ENCODE results near the gene UBA6. TPM values are rescaled to one million over a fixed set of nuclear protein-coding genes. Genes with fewer than 3 reads are reported as not detected.

Gene UBA6
- total and polyA plus RNA-seq, 9 of the 15 experiments (the other 6 are each of a cell fraction or from before 2014, with no cell fraction given): 22.9 to 139 (median 94.6) TPM

DNA sequence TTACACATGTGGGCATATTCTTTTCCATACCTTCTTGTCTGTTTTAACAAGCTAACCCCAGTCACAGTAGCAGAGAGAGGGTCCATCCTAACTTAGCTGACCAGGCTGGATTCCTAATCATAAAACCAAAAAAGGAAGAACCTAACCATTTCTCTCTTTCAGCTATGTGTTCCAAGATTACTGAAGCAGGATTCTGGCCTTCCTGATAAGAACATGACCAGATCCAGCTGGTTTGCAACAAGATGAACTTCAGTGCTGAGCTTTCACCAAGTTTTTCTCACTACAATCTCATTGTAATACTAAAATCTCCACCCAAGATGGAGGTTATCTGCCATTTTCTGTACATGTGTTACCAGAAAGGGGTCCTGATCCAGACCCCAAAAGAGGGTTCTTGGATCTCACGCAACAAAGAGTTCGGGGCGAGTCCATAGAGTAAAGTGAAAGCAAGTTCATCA is 20.4 kb upstream of the UBA6 start (continued):
- TF ChIP-seq, protein P1, sequence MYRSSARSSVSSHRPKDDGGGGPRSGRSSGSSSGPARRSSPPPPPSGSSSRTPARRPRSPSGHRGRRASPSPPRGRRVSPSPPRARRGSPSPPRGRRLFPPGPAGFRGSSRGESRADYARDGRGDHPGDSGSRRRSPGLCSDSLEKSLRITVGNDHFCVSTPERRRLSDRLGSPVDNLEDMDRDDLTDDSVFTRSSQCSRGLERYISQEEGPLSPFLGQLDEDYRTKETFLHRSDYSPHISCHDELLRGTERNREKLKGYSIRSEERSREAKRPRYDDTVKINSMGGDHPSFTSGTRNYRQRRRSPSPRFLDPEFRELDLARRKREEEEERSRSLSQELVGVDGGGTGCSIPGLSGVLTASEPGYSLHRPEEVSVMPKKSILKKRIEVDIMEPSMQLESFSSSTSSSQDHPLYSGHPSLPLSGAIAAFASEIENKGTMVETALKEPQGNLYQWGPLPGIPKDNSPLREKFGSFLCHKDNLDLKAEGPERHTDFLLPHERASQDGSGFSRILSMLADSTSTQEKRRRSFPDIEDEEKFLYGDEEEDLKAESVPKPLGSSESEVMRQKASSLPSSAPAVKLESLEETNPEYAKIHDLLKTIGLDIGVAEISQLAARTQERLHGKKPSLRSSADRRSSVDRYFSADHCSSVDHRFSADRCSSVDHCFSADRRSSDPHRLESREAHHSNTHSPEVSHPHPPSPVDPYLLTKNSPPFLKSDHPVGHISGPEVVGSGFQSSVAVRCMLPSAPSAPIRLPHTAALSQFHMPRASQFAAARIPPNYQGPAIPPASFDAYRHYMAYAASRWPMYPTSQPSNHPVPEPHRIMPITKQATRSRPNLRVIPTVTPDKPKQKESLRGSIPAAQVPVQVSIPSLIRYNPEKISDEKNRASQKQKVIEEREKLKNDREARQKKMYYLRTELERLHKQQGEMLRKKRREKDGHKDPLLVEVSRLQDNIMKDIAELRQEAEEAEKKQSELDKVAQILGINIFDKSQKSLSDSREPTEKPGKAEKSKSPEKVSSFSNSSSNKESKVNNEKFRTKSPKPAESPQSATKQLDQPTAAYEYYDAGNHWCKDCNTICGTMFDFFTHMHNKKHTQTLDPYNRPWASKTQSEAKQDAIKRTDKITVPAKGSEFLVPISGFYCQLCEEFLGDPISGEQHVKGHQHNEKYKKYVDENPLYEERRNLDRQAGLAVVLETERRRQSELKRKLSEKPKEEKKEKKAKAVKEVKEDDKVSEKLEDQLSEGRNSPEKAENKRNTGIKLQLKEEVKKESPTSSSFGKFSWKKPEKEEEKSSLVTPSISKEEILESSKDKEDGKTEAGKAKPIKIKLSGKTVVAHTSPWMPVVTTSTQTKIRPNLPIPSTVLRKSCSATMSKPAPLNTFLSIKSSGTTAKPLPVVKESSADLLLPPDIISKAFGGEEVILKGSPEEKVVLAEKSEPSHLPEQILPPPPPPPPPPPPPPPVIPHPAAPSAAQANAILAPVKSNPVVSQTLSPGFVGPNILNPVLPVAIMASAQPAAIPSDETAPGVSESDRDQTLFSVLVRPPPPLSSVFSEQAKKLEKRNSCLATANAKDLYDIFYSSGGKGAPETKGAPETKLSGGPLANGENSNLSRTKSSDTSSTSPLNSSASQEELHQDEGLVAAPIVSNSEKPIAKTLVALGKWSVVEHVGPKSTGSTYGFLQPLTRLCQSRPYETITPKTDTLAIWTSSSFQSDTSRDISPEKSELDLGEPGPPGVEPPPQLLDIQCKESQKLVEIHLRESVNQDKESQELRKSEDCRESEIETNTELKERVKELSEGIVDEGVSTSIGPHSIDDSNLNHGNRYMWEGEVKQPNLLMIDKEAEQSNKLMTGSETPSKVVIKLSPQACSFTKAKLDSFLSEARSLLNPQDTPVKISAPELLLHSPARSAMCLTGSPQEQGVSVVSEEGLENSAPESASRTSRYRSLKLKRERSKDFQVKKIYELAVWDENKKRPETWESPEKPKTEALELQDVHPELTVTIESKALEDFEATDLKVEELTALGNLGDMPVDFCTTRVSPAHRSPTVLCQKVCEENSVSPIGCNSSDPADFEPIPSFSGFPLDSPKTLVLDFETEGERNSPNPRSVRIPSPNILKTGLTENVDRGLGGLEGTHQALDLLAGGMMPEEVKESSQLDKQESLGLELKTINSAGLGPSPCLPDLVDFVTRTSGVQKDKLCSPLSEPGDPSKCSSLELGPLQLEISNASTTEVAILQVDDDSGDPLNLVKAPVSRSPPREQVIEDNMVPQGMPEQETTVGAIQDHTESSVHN (IDR thresholded peaks at IDR 0.05; ENCODE audit: borderline replicate concordance in 1 of 2, low read depth in 1 of 2): no peak
- TF ChIP-seq, protein P2, sequence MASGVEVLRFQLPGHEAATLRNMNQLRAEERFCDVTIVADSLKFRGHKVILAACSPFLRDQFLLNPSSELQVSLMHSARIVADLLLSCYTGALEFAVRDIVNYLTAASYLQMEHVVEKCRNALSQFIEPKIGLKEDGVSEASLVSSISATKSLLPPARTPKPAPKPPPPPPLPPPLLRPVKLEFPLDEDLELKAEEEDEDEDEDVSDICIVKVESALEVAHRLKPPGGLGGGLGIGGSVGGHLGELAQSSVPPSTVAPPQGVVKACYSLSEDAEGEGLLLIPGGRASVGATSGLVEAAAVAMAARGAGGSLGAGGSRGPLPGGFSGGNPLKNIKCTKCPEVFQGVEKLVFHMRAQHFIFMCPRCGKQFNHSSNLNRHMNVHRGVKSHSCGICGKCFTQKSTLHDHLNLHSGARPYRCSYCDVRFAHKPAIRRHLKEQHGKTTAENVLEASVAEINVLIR (CRISPR knock-in tag; IDR thresholded peaks at IDR 0.05): no peak
- TF ChIP-seq PTBP1 (IDR thresholded peaks at IDR 0.05; ENCODE audit: low read depth, low read length) (no peak), GATA2 (CRISPR knock-in tag; IDR thresholded peaks at IDR 0.05) (peak; percentile 68), BCL6 (CRISPR knock-in tag; IDR thresholded peaks at IDR 0.05) (no peak), KAT8 (IDR thresholded peaks at IDR 0.05; ENCODE audit: low read depth) (peak; percentile 66; the same call in 1 of the 2 replicates), L3MBTL2 (IDR thresholded peaks at IDR 0.05) (no peak), POLR2G (IDR thresholded peaks at IDR 0.05; ENCODE audit: low read depth, low read length) (no peak), SMAD1 (IDR thresholded peaks at IDR 0.05; ENCODE audit: low read depth, low read length, partially characterized antibody) (no peak), MYC (IDR thresholded peaks at IDR 0.05; ENCODE audit: low read depth, low read length) (peak; percentile 48; the same call in 1 of the 2 replicates), MYC (CRISPR knock-in tag; IDR thresholded peaks at IDR 0.05; ENCODE audit: borderline replicate concordance, low read depth) (no peak), KLF16 (IDR thresholded peaks at IDR 0.05) (peak; percentile 83), ZKSCAN3 (CRISPR knock-in tag; IDR thresholded peaks at IDR 0.05) (no peak), DACH1 (IDR thresholded peaks at IDR 0.05; ENCODE audit: partially characterized antibody) (no peak)
- TF ChIP-seq, protein P3, sequence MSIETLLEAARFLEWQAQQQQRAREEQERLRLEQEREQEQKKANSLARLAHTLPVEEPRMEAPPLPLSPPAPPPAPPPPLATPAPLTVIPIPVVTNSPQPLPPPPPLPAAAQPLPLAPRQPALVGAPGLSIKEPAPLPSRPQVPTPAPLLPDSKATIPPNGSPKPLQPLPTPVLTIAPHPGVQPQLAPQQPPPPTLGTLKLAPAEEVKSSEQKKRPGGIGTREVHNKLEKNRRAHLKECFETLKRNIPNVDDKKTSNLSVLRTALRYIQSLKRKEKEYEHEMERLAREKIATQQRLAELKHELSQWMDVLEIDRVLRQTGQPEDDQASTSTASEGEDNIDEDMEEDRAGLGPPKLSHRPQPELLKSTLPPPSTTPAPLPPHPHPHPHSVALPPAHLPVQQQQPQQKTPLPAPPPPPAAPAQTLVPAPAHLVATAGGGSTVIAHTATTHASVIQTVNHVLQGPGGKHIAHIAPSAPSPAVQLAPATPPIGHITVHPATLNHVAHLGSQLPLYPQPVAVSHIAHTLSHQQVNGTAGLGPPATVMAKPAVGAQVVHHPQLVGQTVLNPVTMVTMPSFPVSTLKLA (conservative IDR thresholded peaks at IDR 0.05): no peak
- TF ChIP-seq, protein P4, sequence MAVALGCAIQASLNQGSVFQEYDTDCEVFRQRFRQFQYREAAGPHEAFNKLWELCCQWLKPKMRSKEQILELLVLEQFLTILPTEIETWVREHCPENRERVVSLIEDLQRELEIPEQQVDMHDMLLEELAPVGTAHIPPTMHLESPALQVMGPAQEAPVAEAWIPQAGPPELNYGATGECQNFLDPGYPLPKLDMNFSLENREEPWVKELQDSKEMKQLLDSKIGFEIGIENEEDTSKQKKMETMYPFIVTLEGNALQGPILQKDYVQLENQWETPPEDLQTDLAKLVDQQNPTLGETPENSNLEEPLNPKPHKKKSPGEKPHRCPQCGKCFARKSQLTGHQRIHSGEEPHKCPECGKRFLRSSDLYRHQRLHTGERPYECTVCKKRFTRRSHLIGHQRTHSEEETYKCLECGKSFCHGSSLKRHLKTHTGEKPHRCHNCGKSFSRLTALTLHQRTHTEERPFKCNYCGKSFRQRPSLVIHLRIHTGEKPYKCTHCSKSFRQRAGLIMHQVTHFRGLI (CRISPR knock-in tag; IDR thresholded peaks at IDR 0.05): 0 out of 2 replicates have a peak, but pooled peaks have one; percentile 66

Data from K562 (cell line).